GM19043 (cell line): Measurements from ENCODE around the gene DNAL4.

ENCODE experiments used
- ATAC-seq: cut with Tn5 transposase; IDR thresholded peaks from one replicate; pipeline ENCODE4 v1.9.1; 2021; ENCODE audit warnings: low read depth; ENCODE audit not compliant: unreplicated experiment

Gene DNAL4, protein sequence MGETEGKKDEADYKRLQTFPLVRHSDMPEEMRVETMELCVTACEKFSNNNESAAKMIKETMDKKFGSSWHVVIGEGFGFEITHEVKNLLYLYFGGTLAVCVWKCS

DNA sequence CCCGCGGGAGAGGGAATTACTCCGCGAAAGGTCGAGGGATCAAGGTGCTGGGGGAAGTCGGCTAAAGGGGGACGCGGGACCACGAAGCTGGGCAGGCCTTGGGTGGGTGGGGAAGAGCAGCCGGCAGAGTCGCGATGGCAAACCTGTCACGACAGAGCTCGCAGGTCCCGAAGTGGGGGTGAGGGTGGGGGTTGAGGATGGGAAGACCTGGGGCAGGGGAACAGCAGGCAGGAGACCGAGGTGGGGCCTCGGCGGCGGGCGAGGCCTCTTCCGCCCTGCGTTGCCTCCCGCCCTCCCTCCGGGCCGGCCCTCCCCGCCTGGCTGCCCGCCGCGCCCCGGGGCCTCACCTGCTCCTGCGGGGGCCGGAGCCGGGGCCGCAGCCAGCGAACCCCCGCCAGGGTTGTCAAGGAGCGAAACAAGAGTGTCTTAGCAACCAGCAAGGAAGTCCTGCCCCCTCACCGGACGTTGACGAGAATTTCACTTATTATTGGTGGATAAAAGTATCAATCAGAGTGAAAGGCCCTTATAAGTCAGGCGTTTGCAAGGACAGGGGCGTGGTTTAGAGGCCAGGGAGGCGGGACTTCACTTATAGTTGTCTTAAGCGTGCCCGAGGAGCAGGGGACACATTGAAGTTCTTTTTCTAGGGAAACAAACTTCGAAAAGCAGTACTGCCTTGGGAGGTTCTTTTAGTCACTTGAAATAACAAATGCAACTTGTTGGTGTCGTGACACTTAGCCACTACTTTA lies at the start of gene DNAL4:
Gene DNAL4 (minus strand): TSS at position 423 of the 746 bp plus-strand sequence. CDS start 11,412 bp downstream, outside the sequence.
- peak; percentile 76 for ATAC-seq

DNA sequence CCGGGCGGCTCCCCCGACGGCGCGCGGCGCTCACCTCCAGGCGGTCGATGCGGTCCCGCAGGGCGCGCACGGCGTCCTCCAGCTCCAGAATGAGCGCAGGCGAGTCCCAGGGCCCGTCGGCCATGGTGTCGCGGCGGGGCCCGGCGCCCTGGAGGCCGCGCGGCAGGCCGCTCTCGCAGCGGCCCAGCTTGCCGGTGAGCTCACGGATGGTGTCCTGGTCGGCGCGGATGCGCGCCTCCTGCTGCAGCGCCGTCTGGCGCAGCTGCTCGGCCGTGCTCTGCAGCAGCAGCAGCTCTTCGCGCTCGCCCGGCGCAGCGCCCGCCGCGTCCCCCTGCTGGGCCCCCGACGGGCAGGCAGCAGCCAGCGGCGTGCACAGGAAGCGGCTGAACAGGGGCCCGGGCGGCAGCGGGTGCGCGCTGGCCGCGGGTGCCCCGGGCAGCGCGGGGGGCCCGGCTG lies 49.3 kb upstream of the DNAL4 start:
- ATAC-seq: no peak

DNA sequence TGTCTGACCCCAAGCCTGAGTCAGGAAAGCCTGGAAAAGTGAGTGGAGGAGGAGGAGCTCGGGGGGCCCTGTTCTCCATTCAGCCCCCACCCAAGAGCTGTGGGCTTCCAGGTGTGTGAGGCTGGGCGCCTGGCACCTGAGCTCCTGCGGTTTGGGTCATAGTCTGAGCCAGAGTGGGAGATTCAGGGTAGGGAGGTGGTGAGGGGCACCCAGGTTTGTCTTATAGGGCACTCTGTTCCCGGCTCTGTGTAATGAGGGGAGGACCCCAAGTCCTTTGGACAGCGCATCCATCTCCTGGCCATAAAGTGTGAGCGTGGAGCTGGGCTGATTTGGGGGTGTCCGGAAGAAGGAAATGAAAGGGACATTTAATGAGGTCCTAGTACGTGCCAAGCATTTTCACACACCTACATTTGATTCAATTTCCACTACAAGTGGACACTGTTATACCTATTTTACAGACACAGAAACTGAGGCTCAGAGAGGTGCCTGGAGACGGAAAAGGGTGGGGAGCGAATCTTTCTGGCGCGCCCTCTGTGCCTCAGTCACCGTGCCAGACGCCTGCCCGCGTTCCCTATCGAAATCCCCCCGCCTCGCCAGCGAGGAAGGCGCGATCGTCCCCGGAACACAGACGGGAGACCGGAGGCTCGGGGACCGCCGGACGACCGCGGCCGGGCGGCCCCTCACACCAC lies 48.7 kb upstream of the DNAL4 start:
- ATAC-seq: no peak

DNA sequence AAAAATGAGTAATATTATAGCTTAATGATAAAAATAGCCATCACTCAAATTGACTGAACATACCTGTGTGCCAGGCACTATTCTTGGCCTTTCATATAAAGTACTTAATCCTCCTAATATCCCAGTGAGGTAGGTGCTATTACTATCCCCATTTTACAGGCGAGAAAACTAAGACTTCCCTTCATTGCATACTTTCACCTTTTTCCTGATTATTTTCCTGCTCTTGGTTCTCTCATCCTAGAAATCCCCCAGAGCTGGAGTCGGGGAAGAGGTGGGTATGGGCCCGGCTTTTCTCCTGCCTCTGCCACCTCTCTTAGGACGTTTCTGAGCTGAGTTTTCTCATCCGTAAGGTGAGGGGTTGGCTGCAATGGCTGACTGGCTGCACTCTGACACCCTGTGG lies 47.7 kb upstream of the DNAL4 start:
- ATAC-seq: no peak

DNA sequence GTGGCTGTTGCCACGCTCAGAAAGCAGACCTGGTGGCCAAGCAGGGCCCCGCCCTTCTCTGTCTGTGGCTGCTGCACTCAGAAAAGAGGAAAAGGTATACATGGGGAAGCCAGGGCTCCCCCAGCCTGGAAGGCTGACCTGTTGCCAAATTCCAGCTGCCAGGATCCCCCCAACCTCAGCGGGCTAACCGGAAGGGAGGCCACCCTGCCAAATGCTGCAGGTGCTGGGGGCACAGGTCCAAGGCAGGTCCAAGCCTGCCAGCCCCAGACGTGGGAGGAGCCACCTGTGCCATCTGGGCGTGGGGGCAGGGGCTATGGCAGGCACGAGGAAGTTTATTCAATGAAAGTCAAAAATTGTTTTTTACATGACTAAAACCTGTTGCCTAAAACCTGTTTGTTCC lies 47.3 kb upstream of the DNAL4 start:
- no peak for ATAC-seq

DNA sequence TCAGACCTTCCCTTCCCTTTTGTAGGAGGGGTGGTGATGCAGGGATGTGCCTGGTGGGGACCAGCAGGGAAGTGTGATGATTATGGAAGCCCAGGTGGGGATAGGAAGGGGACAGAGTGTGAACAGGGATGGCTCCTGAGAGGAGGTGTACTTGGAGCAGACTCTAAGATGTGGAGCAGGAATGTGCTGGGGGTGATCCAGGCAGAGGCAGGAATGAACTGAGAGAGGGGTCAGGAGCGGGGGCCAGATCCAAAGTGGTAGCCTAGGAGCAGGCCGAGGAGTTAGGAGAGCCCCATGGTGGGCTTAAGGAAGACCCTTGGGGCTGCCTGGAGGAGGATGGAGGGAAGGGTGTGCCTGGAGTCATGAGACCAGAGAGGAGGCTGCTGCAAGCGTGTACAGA lies 46.2 kb upstream of the DNAL4 start:
- no peak for ATAC-seq

DNA sequence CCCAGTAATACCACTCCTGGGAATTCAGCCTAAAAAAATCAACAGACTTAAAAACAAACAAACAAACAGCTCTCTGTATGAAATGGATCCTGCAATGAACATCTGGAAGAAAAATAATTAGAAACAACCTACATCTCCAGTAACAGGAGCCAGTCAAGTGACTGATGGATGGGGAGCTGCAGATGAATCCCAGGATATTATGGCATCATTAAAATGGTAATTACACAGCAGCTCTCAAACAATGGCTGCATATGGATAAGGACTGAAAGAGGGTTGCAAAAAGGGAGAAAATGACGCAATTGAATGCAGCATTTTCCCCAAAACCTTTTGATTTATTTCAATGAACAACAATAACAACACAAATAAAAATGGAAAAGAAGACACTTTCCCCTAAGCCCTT lies 45.7 kb upstream of the DNAL4 start:
- no peak for ATAC-seq

DNA sequence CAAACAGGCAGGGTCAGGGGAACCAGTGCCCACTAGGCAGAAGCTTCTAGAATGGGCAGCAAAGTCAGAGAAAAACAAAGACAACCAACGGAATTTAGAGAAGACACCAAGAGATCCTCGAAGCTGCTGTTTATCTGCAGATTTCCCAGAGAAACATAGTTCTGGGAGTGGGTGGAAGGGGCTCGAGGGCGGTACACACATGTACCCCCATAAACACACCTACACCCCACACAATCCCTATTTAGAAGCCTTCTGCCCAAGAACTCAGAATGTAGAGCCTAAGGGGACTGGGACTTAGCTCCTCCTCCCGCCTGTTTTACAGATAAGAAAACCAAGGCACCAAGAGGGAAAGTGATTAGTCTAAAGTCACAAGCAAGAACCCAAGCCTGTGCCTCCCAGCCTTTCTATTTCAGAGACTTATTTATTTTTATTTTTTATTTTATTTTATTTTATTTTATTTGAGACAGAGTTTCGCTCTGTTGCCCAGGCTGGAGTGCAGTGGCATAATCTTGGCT lies 43.5 kb upstream of the DNAL4 start:
- ATAC-seq: no peak

DNA sequence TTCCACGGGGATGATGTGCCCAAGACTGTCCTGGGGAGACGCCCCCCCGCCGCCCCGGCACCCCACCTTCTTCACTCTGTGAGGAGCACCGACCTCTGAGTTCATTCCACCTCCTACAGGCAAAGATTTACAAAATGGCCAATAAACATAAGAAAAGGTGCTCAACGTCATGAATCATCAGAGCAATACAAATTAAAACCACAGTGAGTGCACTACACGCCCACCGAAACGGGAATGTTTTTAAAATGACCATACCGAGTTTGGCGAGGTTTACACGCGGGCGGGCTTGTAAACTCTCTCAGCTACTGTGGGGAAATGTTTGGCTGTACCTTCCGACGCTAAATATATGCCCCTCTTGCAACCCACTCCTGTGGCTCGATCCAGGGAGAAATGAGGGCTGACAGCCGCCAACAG lies 42.0 kb upstream of the DNAL4 start:
- no peak for ATAC-seq

DNA sequence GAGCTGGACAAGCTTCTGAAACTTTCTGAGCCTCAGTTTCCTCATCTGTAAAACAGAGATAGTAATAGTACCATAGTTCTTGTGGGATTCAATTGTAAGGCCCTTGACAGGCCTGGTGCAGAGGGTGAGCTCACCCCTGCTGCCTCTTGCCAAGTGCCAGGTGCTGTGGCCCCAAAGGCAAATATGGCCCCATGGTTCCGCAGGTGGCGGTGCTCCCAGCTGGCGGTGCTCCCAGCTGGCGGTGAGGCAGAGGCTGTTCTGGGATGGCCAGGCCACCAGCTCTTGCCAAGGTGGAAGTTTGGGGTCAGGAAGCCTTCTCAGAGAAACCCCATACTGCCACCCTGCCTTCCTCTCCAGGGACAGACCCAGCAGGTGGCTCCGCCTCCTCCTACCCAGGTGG lies 41.0 kb upstream of the DNAL4 start:
- no peak for ATAC-seq

DNA sequence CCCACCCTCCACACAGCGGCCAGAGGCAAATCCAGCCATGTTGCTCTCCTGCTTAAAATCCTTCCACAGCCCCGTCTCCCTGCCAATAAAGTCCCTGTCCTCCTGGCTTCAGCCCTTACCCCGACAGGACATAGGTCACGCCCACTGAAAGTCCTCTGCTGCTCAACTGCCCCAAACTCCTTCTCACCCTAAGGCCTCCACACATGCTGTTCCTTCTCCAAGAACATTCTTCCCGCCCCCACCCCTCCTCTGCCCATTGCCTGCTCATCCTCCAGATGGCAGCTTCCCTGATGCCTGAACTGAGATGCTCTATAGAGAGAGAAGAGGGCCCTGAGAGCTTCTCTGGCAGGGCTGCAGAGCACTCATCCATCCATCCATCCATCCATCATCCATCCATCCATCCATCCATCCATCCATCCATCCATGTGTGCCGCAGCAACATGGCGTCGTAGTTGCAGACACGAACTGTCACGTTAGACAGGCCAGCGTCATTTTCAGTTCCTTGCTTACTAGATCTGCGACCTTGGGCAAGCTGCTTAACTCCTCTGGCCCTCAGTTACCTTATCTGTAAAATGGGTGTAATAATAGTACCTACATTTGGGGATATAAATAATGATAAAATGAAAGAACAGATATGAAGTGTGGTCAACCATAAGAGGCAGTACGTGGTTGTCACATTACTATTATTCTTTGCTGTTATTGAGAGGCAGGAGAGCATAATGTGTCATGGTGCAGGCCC lies 40.4 kb upstream of the DNAL4 start:
- no peak for ATAC-seq

DNA sequence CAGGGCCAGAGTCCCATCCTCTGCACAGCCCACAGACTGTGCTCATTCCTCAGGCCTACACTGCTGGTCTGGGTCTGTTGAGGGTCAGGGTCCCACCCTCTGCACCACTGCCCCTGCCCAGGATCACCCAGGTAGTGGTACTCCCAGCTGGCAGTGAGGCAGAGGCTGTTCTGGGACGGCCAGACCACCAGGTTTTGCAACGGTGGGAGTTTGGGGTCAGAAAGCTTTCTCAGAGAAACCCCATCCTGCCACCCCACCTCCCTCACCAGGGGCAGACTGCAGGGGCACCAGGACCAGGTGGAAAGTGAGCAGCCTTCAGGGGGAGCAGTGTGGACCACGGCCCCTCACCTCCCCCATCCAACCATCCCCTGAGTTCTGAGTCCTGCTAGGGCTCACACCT lies 39.1 kb upstream of the DNAL4 start:
- no peak for ATAC-seq

DNA sequence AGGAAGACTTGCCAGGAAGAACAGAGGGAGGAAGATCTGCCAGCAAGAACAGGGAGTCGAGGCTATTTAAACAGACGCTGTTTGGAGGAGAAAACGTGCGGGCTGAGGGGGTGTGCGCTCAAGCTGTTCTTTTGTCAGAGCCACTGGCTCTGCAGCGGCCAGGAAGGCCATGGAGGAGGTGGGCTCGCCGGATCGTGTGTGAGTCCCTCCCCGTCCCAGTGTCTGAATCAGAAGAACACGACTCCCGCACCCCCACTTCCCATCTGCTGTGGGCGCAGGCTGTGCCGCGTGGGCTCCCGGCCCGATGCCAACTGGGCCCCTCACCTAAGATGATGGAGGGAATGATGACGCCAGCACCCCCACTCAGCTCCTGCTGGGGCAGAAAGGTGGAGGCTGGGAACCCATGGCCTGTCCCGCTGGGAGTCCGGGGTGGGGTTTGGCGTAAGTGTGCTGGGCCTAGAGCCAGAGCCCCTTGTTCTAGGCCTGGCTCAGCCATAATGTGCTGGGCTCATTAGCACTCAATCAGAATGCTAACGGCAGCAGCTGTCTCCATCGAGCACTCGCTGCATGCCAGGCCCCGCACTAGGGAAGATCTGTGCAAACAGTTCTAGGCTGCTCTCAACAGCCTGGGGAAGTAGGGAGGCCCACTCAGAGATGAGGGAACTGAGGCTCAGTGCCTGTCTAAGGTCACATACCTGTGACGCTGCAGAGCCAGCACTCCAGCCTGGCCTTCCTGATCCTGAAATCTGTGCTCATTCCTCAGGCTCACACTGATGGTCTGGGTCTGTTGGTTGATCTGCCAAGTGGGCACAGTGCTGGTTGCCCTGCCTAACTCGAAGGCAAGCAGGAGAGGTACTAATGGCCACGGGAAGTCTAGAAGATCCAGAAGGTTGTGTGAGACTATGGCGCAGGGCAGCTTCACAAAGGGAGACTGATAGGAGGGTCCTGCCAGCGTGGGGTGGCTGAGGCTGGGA lies 38.3 kb upstream of the DNAL4 start:
- ATAC-seq: no peak

DNA sequence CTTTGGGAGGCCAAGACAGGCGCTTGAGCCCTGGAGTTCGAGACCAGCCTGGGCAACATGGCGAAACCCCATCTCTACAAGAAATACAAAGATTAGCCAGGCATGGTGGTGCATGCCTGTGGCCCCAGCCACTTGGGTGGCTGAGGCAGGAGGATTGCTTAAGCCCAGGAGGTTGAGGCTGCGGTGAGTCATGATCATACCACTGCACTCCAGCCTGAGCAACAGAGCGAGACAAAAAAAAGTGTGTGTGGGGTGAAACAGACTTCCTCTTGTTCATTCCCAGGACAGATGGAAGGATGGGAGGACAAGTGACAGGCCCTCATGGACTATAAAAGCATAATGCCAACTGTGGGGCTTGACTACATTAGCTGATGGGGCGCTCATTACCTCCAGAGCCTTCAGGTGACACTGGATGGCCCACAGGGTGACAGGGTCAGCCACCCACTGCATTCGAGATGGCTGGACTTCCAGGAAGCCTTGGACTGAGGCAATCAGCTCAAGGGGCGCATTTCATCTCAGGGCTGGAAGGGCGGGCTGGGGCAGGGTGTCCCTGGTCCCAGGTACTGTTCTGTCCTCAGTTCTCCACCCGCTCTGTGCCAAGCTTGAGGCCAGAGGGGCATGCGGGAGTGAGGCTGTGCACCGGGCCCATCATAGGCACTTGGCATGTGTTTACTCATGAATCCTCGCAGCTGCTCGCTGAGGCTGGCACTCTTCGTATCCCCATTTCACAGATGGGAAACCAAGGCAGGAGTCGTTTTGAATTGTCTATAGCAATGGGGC lies 37.4 kb upstream of the DNAL4 start:
- ATAC-seq: no peak

DNA sequence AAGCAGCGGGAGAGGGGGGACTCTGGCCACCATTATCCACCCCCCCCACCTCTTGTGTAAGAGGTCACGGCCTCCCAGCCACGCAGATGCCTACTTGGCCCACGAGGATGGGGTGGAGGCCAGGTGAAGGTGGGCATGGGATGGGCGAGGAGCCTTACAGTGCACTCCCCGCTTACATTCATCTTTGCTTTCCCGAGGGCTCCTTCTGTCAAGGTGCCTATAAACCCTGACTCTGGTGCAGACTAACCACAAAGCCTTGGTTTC lies 36.8 kb upstream of the DNAL4 start:
- ATAC-seq: no peak

DNA sequence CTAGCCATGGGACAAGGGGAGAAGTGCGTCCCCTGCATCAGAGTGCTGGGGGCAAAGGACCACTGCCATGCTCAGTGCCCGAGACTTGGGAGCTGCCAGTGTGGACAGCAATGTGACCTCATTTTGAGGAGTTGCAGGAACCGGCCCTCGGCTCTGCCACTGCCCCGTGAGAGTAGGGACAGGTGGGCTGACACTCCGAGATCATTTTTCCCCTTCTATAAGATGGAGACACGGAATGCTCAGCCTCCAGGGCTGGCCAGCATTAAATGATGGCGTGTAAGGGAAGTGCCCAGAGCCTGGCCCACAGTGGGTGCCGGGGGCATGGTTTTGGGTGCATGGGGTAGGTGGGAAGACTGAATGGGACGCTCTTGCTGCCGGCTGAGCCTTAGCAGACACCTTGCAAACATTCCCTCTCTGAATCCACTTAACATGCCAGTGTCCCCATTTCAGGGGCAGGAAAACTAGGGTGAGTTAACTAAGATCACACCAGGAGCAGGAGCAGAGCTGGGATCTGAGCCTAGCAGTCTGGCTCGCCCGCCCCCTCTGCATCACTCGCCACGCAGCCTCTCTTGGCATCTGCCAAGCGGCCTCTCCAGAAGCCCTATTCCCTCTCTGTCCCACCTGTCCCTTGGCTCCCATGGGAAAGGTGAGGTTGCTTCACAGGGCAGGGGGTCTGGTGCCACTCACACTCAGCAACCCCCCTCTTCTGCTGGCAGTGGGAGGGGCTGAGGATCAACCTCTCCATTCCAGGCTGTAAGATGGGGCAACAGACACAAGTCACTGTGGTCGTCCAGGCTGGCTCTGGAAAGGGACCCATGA lies 36.3 kb upstream of the DNAL4 start:
- ATAC-seq: no peak

DNA sequence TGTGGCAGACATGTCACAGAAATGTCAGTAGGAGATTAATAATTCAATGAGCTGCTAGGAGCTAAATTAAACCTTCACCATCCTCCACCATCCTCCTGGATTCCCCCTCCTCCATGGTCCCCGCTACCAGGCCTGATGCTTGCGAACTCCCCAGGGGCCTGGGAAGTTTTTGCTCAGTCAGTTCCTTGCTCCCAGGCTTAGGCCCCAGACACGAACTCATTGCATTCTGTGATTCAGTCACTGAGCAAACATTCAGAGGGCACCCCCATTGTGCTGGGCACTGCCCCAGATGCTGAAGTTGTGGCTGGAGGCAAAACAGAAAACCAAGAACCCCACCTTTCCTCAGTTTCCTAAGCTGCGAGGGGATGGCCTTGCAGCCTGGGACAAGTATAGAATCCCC lies 35.5 kb upstream of the DNAL4 start:
- ATAC-seq: no peak

DNA sequence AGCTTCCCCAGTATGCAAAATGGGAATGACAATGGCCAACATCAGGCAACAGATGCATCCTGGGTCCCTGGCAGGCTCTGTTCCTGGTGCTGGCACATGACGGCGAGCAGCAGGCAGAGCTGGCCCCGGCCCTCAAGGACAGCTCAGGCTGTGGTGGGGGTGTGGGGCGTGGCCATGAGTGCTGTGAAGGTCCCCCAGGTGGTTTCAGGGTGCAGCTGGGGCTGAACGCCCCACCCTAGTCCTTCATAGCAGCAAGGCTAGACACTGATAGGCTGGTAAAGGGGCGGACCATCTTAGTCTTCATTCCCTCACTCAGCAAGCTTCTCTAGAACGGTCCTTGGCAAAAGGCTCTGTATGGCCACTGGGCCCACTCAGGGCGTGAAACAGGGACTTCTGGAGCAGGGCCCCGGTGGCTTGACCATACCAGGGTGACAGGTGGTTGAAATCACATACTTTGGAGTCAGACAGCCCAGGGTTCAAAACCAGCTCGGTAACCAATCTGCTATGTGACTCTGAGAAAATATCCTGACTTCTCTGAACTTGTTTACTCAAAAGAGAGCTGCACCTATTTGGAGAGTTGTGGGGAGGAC lies 34.8 kb upstream of the DNAL4 start:
- no peak for ATAC-seq
